DND-41 (cell line): ENCODE measurements around the gene LYL1.

Experiments
- ATAC-seq: fragments of 200-7000 bp; cut with Tn5 transposase; 3 replicates; pipeline ENCODE4 v1.9.1; 2021; ENCODE audit warnings: low read depth; ENCODE audit not compliant: insufficient read depth
- DNase-seq: peaks from one replicate; pipeline ENCODE4 v3.0.0-alpha.2; 2020
- H2AFZ ChIP-seq: 2 replicates; pipeline ENCODE4 v1.6.0; 2012; ENCODE audit warnings: low read depth, low read length
- H3K27ac ChIP-seq: 2 replicates; pipeline ENCODE4 v1.5.1; 2012; ENCODE audit warnings: low read length, inconsistent platforms
- H3K27me3 ChIP-seq: fragments of 200-600 bp; sonication (generic); 2 replicates; pipeline ENCODE4 v1.6.0; 2012; ENCODE audit warnings: low read length, mild to moderate bottlenecking, inconsistent platforms; ENCODE audit not compliant: insufficient read depth, poor library complexity
- H3K36me3 ChIP-seq: 2 replicates; pipeline ENCODE4 v1.5.1; 2012; ENCODE audit warnings: low read length, inconsistent platforms; ENCODE audit not compliant: insufficient read depth
- H3K4me1 ChIP-seq: 2 replicates; pipeline ENCODE4 v1.5.1; 2012; ENCODE audit warnings: mild to moderate bottlenecking, low read length; ENCODE audit not compliant: insufficient read depth
- H3K4me2 ChIP-seq: 2 replicates; pipeline ENCODE4 v1.6.0; 2012; ENCODE audit warnings: mild to moderate bottlenecking, moderate library complexity, low read length, inconsistent platforms; ENCODE audit not compliant: insufficient read depth
- H3K4me3 ChIP-seq, 2 experiments: fragments of 200-600 bp in 1 of 2; shearing (Covaris generic) in 1 of 2; 2 replicates each; pipeline ENCODE4 v1.5.1; 2012 to 2016; ENCODE audit warnings: inconsistent platforms in 2 of 2, low read length in 2 of 2, mild to moderate bottlenecking in 2 of 2, low read depth in 1 of 2, moderate library complexity in 1 of 2
- H3K79me2 ChIP-seq: 2 replicates; pipeline ENCODE4 v1.6.0; 2012; ENCODE audit warnings: low read length, inconsistent platforms; ENCODE audit not compliant: insufficient read depth
- H3K9ac ChIP-seq: 2 replicates; pipeline ENCODE4 v1.6.0; 2012; ENCODE audit warnings: low read depth, mild to moderate bottlenecking, inconsistent platforms, low read length, moderate library complexity
- H3K9me3 ChIP-seq: 2 replicates; pipeline ENCODE4 v1.5.1; 2012; ENCODE audit warnings: low read length, moderate library complexity, mild to moderate bottlenecking, inconsistent platforms; ENCODE audit not compliant: insufficient read depth, severe bottlenecking
- H4K20me1 ChIP-seq: 2 replicates; pipeline ENCODE4 v1.6.0; 2012; ENCODE audit warnings: low read length; ENCODE audit not compliant: insufficient read depth
- EZH2 ChIP-seq: IDR thresholded peaks from 3 replicates; pipeline ENCODE4 v1.6.1; 2012; ENCODE audit warnings: borderline replicate concordance, low read depth, mild to moderate bottlenecking, moderate library complexity, low read length, inconsistent platforms; ENCODE audit not compliant: severe bottlenecking
- TF ChIP-seq, protein P1 (sequence below): IDR thresholded peaks from 2 replicates; pipeline ENCODE4 v1.5.1; 2012; ENCODE audit warnings: borderline replicate concordance, low read length, moderate library complexity, mild to moderate bottlenecking; ENCODE audit not compliant: poor library complexity, severe bottlenecking; ENCODE audit errors: extremely low read depth

The LYL1 gene

DNA sequence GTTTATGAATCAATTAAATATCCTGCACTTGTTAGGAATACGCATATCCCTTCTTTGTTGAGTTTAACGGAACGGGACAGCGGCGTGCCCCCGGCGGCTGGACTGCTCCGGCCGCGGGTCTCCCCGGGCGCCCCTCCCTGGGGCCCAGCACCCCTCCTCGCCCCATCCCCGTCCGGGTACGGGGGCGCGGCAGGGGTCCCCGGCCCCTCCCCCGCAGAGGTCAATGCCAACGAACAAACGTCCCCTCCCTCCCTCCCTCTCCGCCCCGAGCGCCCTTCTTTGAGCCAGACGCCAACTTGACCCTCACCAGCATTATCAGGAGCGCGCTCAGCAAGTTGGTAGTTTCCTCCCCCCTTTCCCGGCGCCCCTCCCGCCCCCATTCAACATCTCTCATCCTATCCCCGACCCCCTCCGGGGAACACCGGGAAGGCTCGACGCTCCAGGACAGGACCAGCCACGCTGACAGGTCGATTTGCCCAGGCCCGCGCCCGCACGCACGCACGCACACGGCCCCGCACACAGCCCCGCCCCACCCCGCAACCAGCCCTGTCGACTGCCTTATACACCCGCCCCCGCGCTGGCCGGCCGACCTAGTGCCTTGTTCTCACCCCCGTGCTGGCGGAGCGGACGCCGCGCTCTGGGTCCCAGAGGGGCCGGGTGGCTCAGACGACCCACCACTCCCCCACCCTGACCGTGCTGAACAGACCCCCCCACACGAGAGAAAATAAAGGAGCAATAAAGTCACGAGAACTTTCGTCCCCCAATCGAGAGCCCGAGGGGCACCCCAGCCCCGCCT is 5.0 kb downstream of the LYL1 start:
- H3K9ac ChIP-seq = no peak overlapping the region
- H3K4me2 ChIP-seq = no peak overlapping the region
- no peak for DNase-seq
- peaks cover 6% of the 10 kb centered on the region for H3K27me3 ChIP-seq
- TF ChIP-seq, protein P1, sequence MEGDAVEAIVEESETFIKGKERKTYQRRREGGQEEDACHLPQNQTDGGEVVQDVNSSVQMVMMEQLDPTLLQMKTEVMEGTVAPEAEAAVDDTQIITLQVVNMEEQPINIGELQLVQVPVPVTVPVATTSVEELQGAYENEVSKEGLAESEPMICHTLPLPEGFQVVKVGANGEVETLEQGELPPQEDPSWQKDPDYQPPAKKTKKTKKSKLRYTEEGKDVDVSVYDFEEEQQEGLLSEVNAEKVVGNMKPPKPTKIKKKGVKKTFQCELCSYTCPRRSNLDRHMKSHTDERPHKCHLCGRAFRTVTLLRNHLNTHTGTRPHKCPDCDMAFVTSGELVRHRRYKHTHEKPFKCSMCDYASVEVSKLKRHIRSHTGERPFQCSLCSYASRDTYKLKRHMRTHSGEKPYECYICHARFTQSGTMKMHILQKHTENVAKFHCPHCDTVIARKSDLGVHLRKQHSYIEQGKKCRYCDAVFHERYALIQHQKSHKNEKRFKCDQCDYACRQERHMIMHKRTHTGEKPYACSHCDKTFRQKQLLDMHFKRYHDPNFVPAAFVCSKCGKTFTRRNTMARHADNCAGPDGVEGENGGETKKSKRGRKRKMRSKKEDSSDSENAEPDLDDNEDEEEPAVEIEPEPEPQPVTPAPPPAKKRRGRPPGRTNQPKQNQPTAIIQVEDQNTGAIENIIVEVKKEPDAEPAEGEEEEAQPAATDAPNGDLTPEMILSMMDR = no peak
- no peak for TF ChIP-seq EZH2
- H3K9me3 ChIP-seq = no peaks in the 10 kb centered on the region
- no peak overlapping the region for H3K4me3 ChIP-seq
- no peaks in the 10 kb centered on the region; the same call in 1 of the 2 replicates for H4K20me1 ChIP-seq
- H3K4me1 ChIP-seq = peaks cover 29% of the 10 kb centered on the region
- no peaks in the 10 kb centered on the region for H3K79me2 ChIP-seq
- no peak for ATAC-seq
- H2AFZ ChIP-seq = no peak overlapping the region
- H3K27ac ChIP-seq = no peak overlapping the region
- no peaks in the 10 kb centered on the region for H3K36me3 ChIP-seq

DNA sequence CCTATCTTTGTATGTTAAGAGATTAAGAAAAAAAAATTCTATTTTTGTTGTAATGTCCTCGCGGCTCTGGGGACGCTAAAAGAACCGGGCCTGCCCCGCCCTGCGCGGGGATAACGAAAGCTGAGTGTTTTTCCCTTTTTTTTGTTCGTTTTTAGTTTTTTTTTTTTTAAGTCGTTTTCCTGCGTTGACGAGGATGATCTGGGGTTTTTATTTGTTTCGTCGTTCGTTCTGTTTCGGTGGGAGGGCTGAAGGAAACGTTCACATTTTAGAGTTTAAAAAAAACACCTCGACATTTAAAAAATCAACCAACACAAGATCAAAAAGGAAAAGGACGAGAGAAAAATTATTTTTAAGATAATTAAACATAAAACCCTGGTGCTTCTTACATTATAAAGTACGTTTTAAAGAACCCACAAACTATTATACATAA is 5.6 kb downstream of the LYL1 start:
- no peak overlapping the region for H3K4me2 ChIP-seq
- no peaks in the 10 kb centered on the region for H3K36me3 ChIP-seq
- H3K4me1 ChIP-seq = peaks cover 23% of the 10 kb centered on the region
- no peak overlapping the region for H3K4me3 ChIP-seq
- no peaks in the 10 kb centered on the region for H3K79me2 ChIP-seq
- no peaks in the 10 kb centered on the region; the same call in 1 of the 2 replicates for H4K20me1 ChIP-seq
- DNase-seq (no peak), ATAC-seq (no peak)
- H3K9me3 ChIP-seq = no peaks in the 10 kb centered on the region
- no peak for TF ChIP-seq EZH2
- TF ChIP-seq, protein P1 = no peak
- no peak overlapping the region for H3K9ac ChIP-seq
- no peak overlapping the region for H2AFZ ChIP-seq
- H3K27me3 ChIP-seq = no peaks in the 10 kb centered on the region
- H3K27ac ChIP-seq = no peak overlapping the region

DNA sequence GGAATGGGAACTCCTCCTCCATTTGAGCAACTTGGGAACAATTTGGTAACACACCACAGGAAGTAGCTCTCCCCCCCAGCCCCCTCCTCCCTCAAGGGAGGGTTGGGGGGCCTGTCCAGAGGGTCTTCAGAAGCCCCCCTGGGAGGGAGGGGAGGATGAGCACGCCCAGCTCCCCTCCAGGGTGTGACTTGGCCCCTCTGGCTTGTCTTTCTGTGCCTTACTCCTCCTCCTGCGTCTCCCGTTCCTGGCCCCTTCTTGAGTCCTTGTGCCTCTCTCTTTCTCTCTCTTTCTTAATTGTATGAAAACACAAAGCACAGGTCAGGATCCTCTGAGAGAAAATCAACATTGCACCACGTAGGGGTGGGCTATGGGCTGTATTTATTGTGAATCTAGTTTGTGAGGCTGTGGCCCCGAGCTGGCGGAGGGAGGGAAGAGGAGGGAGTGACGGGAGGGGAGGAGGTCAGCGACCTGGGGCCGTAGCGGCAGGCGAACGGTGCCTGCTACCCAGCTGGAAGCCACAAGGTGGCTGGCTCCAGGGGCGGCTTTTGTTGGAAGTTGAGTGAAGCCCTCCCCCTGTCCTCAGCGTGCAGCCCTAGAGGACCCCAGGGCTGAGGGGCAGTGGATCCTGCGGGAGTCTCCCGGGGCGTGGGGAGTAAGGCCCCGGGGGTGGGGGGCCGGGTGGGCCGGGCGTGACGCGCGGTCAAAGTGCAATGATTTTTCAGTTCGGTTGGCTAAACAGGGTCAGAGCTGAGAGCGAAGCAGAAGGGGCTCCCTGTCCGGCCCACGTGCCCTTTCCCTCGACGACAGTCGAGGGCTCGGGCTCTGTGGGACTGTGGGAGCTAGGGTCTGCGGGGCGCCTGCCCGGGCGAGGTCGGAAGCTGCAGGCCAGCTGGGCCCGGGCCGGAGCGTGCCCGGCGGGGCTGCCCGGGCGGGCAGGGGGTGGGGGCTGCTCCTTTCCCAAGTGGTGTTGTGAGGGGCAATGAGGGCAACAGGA is 6.4 kb downstream of the LYL1 start:
- Histone ChIP-seq H3K27me3 (no peaks in the 10 kb centered on the region), H3K4me2 (no peak overlapping the region), H3K27ac (no peak overlapping the region), H3K4me1 (peaks cover 23% of the 10 kb centered on the region), H2AFZ (no peak overlapping the region), H3K4me3 (no peak overlapping the region), H3K9me3 (no peaks in the 10 kb centered on the region), H3K36me3 (no peaks in the 10 kb centered on the region), H3K79me2 (no peaks in the 10 kb centered on the region), H4K20me1 (no peaks in the 10 kb centered on the region; the same call in 1 of the 2 replicates), H3K9ac (no peak overlapping the region)
- DNase-seq = no peak
- no peak for TF ChIP-seq EZH2
- TF ChIP-seq, protein P1 = no peak
- ATAC-seq = no peak
